GM21515 (cell line): ENCODE results near the gene SEC22B.
"Not testable (repeated sequence)": the region's sequence is repeated elsewhere in the genome, so short reads cannot be mapped to it uniquely, and the experiment has no call there.

Experiments
- ATAC-seq: cut with Tn5 transposase; IDR thresholded peaks from one replicate; pipeline ENCODE4 v1.9.1; 2021; ENCODE audit not compliant: unreplicated experiment

The SEC22B gene

DNA sequence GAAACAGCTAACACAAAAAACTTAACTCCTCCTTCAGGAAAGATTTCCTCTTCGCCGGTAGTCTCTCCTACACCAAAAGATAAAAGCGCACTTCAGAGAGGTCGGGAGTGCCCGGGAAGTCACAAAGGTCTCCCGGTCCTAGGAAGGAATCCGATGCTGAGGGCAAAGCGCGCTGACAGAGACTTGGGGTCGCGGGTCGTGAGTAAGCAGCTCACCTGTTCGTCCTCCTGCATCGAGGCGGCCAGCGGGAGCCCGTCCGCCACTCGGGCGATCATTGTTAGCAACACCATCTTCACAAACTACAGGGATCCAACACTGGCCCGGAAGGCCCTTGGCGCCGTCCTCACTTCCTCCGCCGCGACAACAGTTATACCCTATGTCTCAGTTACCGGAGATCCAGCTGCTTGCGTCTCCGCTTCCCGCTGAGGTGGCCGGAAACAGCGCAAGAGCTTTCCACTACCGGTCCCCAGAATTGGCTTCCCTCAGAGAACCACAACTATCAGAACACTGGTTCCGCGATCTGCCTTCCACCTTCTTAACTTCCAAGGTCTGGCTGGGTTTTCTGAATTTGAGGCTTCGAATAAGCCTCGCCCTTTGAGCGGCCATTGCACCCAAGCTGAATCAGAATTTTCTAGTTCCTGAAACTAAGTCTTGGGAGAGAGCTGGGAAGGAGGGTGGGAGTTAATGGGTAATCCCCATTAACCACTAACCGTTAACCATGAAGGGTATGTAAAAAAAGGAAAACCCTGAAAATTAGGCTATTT lies at the start of gene SEC22B:
TSS of gene SEC22B (minus strand) at position 429 of the 764 bp plus-strand sequence. CDS start at position 290, 139 bp downstream.
- ATAC-seq = peak; percentile 97

DNA sequence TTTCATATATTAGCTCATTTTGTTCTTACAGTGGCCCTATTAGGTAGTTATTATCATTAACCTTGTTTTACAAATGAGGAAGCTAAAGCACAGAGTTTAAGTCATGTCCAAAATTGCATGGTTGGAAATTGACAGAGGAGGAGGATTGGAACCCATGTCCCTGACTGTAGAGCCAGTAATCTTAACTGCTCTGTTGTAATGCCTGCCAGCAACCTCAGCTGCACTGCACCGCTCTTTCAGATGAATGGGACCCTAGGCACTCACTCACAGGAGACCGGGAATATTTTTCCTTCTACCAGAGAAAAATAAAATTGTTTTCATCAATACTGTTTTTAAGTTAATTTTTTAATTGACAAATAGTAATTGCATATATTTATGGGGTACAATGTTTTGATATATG lies 41.6 kb upstream of the SEC22B start:
- not testable (repeated sequence) for ATAC-seq

GRCh38 chr1:120217175-120217929 lies 41.0 kb upstream of the SEC22B start:
- not testable (repeated sequence) for ATAC-seq

DNA sequence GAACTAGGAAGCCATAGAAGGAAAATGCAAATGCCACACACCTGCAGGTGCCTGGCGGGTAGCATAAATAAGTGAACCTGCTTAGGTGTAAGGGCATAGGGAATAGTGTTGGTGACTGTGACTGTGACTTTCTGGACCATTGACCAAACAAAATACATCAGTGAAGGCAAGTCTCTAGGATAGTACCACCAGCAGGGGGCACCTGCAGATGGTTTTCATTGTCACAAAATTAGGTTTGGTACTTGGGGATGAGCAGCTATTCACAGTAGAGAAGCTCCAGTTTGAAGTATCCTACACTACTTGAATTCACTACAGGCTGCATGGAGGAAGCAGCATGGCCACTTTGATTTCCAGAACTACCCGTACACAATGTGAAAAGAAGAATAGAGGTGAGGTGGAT lies 37.3 kb upstream of the SEC22B start:
- not testable (repeated sequence) for ATAC-seq

DNA sequence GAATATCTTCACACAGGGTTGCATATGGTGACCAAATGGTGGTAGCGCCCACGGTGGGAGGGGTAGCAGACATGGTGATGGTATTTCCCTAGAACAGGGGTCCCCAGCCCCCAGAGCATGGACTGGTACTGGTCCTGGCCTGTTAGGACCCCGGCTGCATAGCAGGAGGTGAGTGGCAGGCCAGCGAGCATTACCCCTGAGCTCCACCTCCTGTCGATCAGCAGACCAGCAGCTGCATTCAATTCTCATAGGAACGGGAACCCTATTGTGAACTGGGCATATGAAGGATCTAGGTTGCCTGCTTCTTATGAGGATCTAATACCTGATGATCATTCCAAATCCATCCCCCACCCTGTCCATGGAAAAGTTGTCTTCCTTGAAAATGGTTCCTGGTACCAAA lies 34.4 kb upstream of the SEC22B start:
- not testable (repeated sequence) for ATAC-seq

DNA sequence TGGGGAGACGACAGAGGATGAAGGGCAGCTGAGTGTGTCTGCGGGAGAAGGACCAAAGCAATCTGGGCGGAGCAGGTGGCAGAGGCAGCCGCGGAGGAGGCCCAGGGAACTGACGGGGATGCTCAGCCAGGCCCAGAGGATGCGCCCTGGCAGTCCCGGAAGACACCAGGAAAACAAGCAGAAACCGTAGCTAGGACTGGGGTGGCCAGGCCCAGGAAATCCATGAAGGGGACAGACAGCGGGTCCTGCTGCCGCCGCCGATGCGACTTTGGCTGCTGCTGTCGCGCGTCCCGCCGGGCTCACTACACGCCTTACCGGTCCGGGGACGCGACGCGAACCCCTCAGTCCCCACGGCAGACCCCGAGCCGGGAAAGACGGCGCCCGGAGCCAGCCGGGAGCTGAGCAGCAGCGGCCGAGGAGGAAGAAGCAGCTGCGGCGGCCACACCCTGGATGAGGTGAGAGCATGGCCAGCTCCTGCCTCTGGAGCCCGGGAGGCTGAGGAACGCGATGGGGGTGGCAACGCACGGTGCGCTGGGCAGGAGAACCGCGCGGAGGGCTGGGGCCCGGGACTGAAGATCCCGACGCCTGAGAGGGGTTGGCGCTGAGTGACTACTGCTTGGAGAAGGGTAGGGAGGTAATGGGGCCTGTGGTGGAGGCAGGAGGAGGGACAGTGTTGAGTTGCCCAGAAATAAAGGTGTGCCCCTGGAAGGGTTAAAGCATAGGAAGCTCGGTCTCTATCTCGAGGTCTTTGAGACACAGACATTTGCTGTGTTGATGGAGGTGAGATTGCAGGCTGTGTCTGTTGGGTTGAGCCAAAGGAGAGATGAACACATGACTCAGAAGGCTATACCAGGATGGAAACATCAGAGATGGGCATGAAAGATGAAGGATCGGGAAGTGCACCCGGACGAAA lies 20.8 kb upstream of the SEC22B start:
- not testable (repeated sequence) for ATAC-seq

- not testable (repeated sequence) for ATAC-seq
Observed at GRCh38 chr1:120188626-120189025, 12.3 kb upstream of the SEC22B start.

- not testable (repeated sequence) for ATAC-seq
Observed at GRCh38 chr1:120182176-120182707, 5.9 kb upstream of the SEC22B start.

DNA sequence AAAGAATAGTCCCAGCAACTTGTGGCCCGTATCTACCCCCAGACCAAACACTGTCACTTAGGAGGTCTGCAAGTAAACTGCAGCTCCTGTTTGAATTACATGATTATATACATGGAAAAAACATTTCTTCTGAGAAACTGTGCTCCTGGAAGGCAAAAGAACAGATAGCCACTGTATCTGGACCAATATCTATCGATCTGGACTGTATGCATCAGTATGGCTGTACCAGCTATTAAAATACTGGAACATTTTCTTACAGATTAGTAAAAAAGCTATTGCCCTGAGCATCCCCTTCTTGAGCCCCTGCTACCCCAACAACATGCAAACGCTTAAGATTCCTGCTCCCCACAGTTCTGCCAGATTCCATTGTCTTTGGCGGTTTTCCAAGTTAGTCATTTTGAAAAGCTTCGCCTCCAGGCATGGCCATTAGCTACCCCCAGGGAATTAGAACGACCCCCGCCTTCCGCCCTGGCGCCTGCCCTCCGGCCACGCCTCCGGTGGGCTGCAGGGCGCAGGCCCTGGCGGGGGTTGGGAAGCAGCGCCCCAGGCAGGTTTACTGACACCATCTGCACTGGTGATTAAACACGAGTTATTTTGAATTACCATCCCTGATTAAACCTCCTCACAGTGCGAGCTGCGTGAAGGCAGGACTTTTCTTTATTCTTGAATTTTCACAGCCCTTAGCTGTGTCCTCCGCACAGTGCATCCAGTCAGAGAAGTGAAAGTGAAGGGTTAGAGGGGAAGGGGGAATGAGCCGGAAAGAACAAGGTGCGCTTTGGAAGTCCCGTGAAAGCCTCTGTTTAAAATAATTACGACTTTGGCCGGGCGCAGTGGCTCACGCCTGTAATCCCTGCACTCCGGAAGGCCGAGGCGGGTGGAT lies 3.7 kb upstream of the SEC22B start:
- ATAC-seq = not testable (repeated sequence)

DNA sequence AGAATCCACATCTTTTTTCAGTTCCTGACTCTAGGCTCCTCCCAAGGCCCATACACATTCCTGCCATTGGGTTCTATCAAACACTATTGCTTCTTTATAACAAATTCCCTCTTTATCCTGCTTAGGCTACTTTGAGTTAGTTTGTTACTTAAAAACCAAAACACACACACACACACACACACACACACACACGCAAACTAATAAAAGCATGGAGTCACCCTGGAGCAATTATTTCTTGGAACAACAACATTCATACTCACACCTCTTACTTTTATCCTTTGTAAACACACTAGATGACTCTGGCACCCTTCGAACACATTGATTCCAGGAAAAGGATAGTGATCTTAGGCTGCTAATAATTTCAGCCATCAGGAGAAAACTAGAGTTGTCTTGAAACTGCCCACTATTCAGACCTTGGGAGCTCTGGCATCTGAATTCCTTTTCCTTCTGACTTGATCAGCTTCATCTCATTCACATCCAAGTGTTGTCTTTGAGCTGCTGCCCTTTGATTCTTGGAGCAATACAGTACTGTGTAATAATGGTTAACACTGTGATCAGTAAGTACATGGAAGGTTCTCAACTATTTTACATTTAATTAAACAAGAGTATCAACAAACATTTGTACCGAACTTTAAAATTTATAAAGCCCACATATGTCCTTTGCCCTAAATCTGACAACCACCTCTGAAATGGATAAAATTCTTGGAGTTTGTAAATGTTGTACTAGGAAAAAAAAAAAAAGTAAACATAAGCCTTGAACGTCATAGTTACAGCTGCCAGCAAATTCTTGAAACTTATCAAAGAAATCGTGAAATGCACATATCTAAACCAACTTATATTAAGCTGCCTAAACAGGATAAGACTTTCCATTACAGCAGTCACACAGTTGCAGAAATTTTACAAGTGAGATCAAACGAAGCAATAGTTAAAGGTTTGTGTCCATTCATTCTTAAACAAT lies 2.8 kb upstream of the SEC22B start:
- ATAC-seq = no peak

DNA sequence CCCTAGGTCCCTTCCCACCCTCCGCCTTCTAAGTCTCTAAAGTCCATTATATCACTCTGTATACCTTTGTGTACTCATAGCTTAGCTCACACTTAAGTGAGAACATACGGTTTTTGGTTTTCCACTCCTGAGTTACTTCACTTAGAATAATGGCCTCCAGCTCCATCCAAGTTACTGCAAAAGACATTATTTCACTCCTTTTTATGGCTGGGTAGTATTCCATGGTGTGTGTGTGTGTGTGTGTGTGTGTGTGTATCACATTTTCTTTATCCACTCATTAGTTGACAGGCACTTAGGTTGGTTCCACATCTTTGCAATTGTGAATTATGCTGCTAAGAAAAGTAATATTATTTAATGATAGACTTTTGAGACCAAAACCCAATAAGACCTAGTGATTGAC lies 1.7 kb upstream of the SEC22B start:
- ATAC-seq = not testable (repeated sequence)

- ATAC-seq = not testable (repeated sequence)
Observed at GRCh38 chr1:120175688-120176087, 632 bp downstream of the SEC22B start.

- not testable (repeated sequence) for ATAC-seq
Observed at GRCh38 chr1:120164761-120165160, 11.6 kb downstream of the SEC22B start.

GRCh38 chr1:120162015-120162414 lies 14.3 kb downstream of the SEC22B start:
- ATAC-seq = not testable (repeated sequence)

DNA sequence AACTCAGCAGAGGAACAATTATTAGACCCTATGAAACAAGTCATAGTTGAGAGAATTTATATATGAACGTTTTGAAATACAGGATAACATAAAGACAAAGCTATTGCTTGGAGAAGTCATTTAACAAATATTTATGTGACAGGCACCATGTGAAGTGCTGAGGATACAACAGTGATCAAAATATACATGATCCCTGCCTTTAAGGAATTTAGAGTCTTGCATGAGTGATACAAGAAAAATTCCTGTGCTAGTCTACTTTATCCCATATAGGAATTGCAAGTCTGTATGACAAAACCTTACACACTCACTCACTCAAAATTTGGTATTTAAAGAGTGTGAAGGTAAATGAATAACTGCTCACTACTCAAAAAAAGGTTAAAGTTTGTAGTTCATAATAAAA lies 17.8 kb downstream of the SEC22B start:
- ATAC-seq = not testable (repeated sequence)

- ATAC-seq = not testable (repeated sequence)
Observed at GRCh38 chr1:120158086-120158485, 18.2 kb downstream of the SEC22B start.

DNA sequence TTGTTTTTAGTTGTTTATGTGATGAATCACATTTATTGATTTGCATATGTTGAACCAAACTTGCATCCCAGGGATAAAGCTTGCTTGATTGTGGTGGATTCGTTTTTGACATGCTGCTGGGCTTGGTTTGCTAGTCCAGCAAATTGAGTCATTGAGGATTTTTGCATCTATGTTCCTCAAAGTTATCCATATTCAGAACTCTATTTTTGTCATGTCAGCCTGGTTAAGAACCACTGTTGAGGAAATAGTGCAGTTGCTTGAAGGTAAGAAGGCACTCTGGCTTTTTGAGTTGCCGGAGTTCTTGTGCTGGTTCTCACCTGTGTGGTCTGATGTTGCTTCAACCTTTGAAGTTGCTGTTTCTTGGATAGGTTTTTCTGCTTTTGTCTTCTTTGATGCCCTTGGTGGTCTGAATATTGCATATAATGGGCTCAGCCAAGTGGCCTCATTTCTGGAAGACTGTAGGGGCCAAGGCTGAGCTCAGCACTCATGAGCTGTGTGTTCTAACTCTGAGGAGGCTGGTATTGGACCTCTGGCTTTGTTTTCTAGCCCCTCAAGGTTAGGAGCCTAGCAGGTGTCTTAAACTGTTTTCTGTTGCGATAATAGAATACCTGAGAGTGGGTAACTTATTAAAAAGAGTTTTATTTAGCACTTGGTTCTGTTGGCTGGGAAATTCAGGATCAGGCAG lies 26.0 kb downstream of the SEC22B start:
- ATAC-seq = not testable (repeated sequence)
